ENCODE measurements around the gene HOXA3.

GRCh38 chr7:27122077-27122910, 30.1 kb downstream of the HOXA3 start:
- TF ChIP-seq EZH2 (IDR thresholded peaks at IDR 0.05; ENCODE audit: low read length) (no peak), CTCF (optimal IDR thresholded peaks at IDR 0.05 in 1 of 3, IDR thresholded peaks at IDR 0.05 in 1 of 3, conservative IDR thresholded peaks at IDR 0.05 in 1 of 3; ENCODE audit: extremely low read depth in 1 of 3, insufficient read depth in 2 of 3, low read length in 3 of 3) (no peak)

Data from keratinocyte (primary cell).